A549 (cell line): Measurements from ENCODE around the gene AFG1L. TPM values are rescaled to one million over a fixed set of nuclear protein-coding genes. Genes with fewer than 3 reads are reported as not detected.

Experiments
- ATAC-seq, 2 experiments: fragments of 200-7000 bp in 1 of 2; fragments of >200 bp in 1 of 2; cut with Nextera tagmentation in 1 of 2; cut with Tn5 transposase in 1 of 2; 3 replicates each; pipeline versions ENCODE4 v1.8.0 to v1.9.1; 2018 to 2020; ENCODE audit warnings: mild to moderate bottlenecking in 1 of 2, moderate library complexity in 1 of 2
- CTCF ChIA-PET: fragments of 300-600 bp; sonication (Branson Sonifier 250); formaldehyde crosslinking; extraction: SDS; loops from one replicate; lab custom pipeline; 2021; ENCODE audit warnings: antibody characterized with exemption, inconsistent platforms; lab: Yijun Ruan, JAX
- POLR2A ChIA-PET: fragments of 350-600 bp; formaldehyde crosslinking; extraction: SDS; loops from one replicate; lab custom pipeline; 2021; ENCODE audit warnings: antibody characterized with exemption, inconsistent platforms; lab: Yijun Ruan, JAX
- DNase-seq, 2 experiments: peaks; one replicate each; pipeline versions ENCODE4 v3.0.0 to v3.0.0-alpha.2; 2011 to 2016; ENCODE audit warnings: low read depth in 1 of 2, low spot score in 1 of 2
- FAIRE-seq: peaks from 2 replicates; lab custom pipeline; 2011; peaks lifted over from hg19 to GRCh38; lab: Jason Lieb, UNC
- H3K27ac ChIP-seq, 2 experiments: fragments of >200 bp; sonication (Bioruptor Twin); formaldehyde crosslinking; 3 replicates each; pipeline ENCODE4 v1.5.1; 2016 to 2017
- H3K4me1 ChIP-seq: fragments of >200 bp; sonication (Bioruptor Twin); formaldehyde crosslinking; 3 replicates; pipeline ENCODE4 v1.6.1; 2016
- H3K4me2 ChIP-seq: fragments of >200 bp; sonication (Bioruptor Twin); formaldehyde crosslinking; 3 replicates; pipeline ENCODE4 v1.6.1; 2016
- H3K4me3 ChIP-seq: fragments of >200 bp; sonication (Bioruptor Twin); formaldehyde crosslinking; 3 replicates; pipeline ENCODE4 v1.5.1; 2016
- H3K9me3 ChIP-seq: fragments of >200 bp; sonication (Bioruptor Twin); formaldehyde crosslinking; 3 replicates; pipeline ENCODE4 v1.6.1; 2016
- CBX2 ChIP-seq: fragments of 200-600 bp; sonication (generic); IDR thresholded peaks from 2 replicates; pipeline ENCODE4 v1.6.1; 2016; ENCODE audit warnings: low read depth, mild to moderate bottlenecking, borderline replicate concordance
- CHD4 ChIP-seq: fragments of 200-600 bp; sonication (generic); IDR thresholded peaks from 2 replicates; pipeline ENCODE4 v1.6.1; 2016; ENCODE audit warnings: antibody characterized with exemption, mild to moderate bottlenecking, borderline replicate concordance
- CTCF ChIP-seq: fragments of >200 bp; sonication (Bioruptor Twin); formaldehyde crosslinking; IDR thresholded peaks from 3 replicates; pipeline ENCODE4 v1.5.1; 2016
- EHF ChIP-seq: fragments of 250-450 bp; sonication (Bioruptor Pico); IDR thresholded peaks from 2 replicates; pipeline ENCODE4 v1.5.0; 2020; ENCODE audit warnings: mild to moderate bottlenecking
- EHMT2 ChIP-seq: fragments of 200-600 bp; sonication (generic); IDR thresholded peaks from 2 replicates; pipeline ENCODE4 v1.6.1; 2016; ENCODE audit warnings: antibody characterized with exemption, low read depth, mild to moderate bottlenecking, moderate library complexity
- FOSB ChIP-seq: fragments of 250-450 bp; sonication (Bioruptor Pico); IDR thresholded peaks from 2 replicates; pipeline ENCODE4 v1.5.0; 2020; ENCODE audit warnings: mild to moderate bottlenecking, moderate library complexity
- FOSL2 ChIP-seq, 2 experiments: fragments of 450-650 bp in 1 of 2; fragments of >200 bp in 1 of 2; sonication (Bioruptor Twin) in 1 of 2; formaldehyde crosslinking; IDR thresholded peaks; 2 replicates each; pipeline versions ENCODE4 v1.5.0 to v1.6.1; 2016 to 2020; ENCODE audit warnings: mild to moderate bottlenecking in 1 of 2, moderate library complexity in 1 of 2
- HES2 ChIP-seq: fragments of >200 bp; sonication (Bioruptor Twin); formaldehyde crosslinking; IDR thresholded peaks from 2 replicates; pipeline ENCODE4 v1.6.1; 2016
- HEYL ChIP-seq: fragments of 250-450 bp; sonication (Bioruptor Pico); IDR thresholded peaks from 2 replicates; pipeline ENCODE4 v1.8.0; 2021; ENCODE audit warnings: mild to moderate bottlenecking, moderate library complexity
- HOXA7 ChIP-seq: fragments of 250-450 bp; sonication (Bioruptor Pico); IDR thresholded peaks from 2 replicates; pipeline ENCODE4 v1.5.0; 2020; ENCODE audit warnings: mild to moderate bottlenecking, moderate library complexity
- HOXB5 ChIP-seq: fragments of 250-450 bp; sonication (Bioruptor Pico); IDR thresholded peaks from 2 replicates; pipeline ENCODE4 v1.5.0; 2020; ENCODE audit warnings: mild to moderate bottlenecking, moderate library complexity
- KDM1A ChIP-seq: fragments of 200-600 bp; sonication (generic); IDR thresholded peaks from 2 replicates; pipeline ENCODE4 v1.6.1; 2016; ENCODE audit warnings: low read depth, mild to moderate bottlenecking
- MAFK ChIP-seq: fragments of 450-650 bp; IDR thresholded peaks from 2 replicates; pipeline ENCODE4 v1.6.1; 2014; ENCODE audit not compliant: partially characterized antibody
- MYC ChIP-seq: IDR thresholded peaks from 2 replicates; pipeline ENCODE4 v1.6.1; 2012; ENCODE audit warnings: mild to moderate bottlenecking, inconsistent platforms, low read length, improper control_type of control experiment, borderline replicate concordance
- NFE2L2 ChIP-seq: fragments of 150-350 bp; conservative IDR thresholded peaks from 2 replicates; pipeline ENCODE4 v1.6.1; 2014; ENCODE audit warnings: low read length
- NPAS2 ChIP-seq: fragments of 250-450 bp; sonication (Bioruptor Pico); IDR thresholded peaks from 2 replicates; pipeline ENCODE4 v1.8.0; 2022; ENCODE audit warnings: mild to moderate bottlenecking, moderate library complexity, borderline replicate concordance
- NR3C1 ChIP-seq: fragments of >200 bp; sonication (Bioruptor Twin); formaldehyde crosslinking; IDR thresholded peaks from 3 replicates; pipeline ENCODE4 v1.6.1; 2017
- POLR2A ChIP-seq: IDR thresholded peaks from 2 replicates; pipeline ENCODE4 v1.6.1; 2012; ENCODE audit warnings: mild to moderate bottlenecking, low read length
- POLR2AphosphoS2 ChIP-seq: conservative IDR thresholded peaks from 2 replicates; pipeline ENCODE4 v1.6.1; 2012; ENCODE audit warnings: low read length, improper control_type of control experiment, inconsistent platforms
- REST ChIP-seq: fragments of 200-600 bp; sonication (generic); IDR thresholded peaks from 2 replicates; pipeline ENCODE4 v1.6.1; 2016; ENCODE audit warnings: antibody characterized with exemption, mild to moderate bottlenecking, moderate library complexity
- RNF2 ChIP-seq: fragments of 200-600 bp; sonication (generic); IDR thresholded peaks from 2 replicates; pipeline ENCODE4 v1.6.1; 2016; ENCODE audit warnings: low read depth, mild to moderate bottlenecking, antibody characterized with exemption, moderate library complexity, borderline replicate concordance
- SMC3 ChIP-seq: fragments of >200 bp; sonication (Bioruptor Twin); formaldehyde crosslinking; IDR thresholded peaks from 3 replicates; pipeline ENCODE4 v1.6.1; 2018; ENCODE audit warnings: inconsistent platforms
- TP53 ChIP-seq: fragments of 250-450 bp; sonication (Bioruptor Pico); IDR thresholded peaks from 2 replicates; pipeline ENCODE4 v1.5.0; 2021; ENCODE audit warnings: mild to moderate bottlenecking, moderate library complexity
- USF2 ChIP-seq: fragments of 450-650 bp; IDR thresholded peaks from 2 replicates; pipeline ENCODE4 v1.6.1; 2014; ENCODE audit warnings: antibody characterized with exemption
- ZFP36 ChIP-seq: fragments of 450-650 bp; IDR thresholded peaks from 2 replicates; pipeline ENCODE4 v1.6.1; 2014; ENCODE audit warnings: borderline replicate concordance; ENCODE audit not compliant: partially characterized antibody
- WGBS: methylation state at CpG from one replicate; pipeline ENCODE4 v1.1.6; 2017; ENCODE audit errors: missing lambda C conversion rate; 5-methylcytosine and 5-hydroxymethylcytosine counted together
- polyA plus RNA-seq, 4 experiments: library from polyadenylated mRNA; depleted of rRNA in 3 of 4; stranded (reverse); fragments of >200 nt; fragmentation: RNase III in 1 of 4; extraction: RNeasy Plus Mini Kit Qiagen cat#74134 plus additional on column Dnase treatment in 1 of 4; gene quantifications; 2 replicates in 3 of 4; 3 replicates in 1 of 4; pipeline ENCODE4 v1.2.3, GENCODE V29; 2011 to 2017
- TF ChIP-seq, protein P1 (sequence below): fragments of 250-450 bp; sonication (Bioruptor Pico); IDR thresholded peaks from 2 replicates; pipeline ENCODE4 v1.5.0; 2021; ENCODE audit warnings: mild to moderate bottlenecking, moderate library complexity, borderline replicate concordance

AFG1L gene
- polyA plus RNA-seq, 2 of the 4 experiments (the other 2 are of a cell fraction) = 1.3 to 2.3 TPM

DNA sequence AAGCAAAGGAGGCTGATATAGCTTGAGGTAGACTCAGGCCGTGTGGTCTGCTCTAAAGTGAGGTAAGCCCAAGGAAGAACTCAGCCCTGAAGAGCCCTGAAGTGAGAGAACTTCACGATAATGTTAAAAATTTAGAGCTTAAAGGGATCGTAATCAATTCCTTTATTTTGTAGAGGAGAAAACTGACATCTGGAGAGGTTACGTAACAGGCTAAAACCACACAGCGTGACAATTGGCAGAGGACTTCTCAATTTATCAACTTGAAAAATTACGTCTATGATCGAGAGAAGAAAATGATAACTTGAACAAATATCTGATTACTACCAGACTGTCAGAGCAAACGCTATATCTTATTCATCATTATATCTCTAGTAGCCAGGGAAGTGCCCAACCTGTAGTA lies 144.1 kb downstream of the AFG1L start (continued):
- TF ChIP-seq REST (no peak), MYC (no peak), HOXA7 (CRISPR knock-in tag) (no peak), CTCF (no peak), USF2 (no peak), FOSB (CRISPR knock-in tag) (no peak)
- TF ChIP-seq, protein P1, sequence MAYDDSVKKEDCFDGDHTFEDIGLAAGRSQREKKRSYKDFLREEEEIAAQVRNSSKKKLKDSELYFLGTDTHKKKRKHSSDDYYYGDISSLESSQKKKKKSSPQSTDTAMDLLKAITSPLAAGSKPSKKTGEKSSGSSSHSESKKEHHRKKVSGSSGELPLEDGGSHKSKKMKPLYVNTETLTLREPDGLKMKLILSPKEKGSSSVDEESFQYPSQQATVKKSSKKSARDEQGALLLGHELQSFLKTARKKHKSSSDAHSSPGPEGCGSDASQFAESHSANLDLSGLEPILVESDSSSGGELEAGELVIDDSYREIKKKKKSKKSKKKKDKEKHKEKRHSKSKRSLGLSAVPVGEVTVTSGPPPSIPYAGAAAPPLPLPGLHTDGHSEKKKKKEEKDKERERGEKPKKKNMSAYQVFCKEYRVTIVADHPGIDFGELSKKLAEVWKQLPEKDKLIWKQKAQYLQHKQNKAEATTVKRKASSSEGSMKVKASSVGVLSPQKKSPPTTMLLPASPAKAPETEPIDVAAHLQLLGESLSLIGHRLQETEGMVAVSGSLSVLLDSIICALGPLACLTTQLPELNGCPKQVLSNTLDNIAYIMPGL (CRISPR knock-in tag) = no peak
- TF ChIP-seq, all 56 proteins: peak for 0

DNA sequence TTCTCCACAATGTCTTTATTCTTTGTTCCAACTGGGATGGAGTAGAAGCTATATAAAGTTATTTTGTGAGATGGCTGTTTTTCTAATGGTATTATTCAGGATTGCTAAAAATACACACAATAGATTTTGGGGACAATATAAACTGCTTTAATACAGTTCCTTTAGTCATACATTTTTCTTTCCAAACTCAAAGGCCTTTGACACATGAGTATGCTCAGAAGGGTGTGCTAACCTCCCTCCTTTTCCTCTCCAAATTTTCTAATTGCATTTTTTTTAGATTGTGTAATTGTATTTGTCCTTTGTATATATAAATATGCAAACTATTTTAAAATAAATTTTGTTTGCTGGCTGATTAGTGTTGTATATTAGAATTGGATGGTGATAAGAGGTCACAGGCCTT lies 146.3 kb downstream of the AFG1L start:
- CTCF ChIA-PET = interaction anchor here (1.2 kb wide), 1 partner anchor 51 kb away, joined by 4 read pairs; no protein-coding TSS in a partner anchor
- Histone ChIP-seq H3K9me3 (no peaks in the 10 kb centered on the region), H3K4me2 (no peak overlapping the region), H3K4me1 (no peaks in the 10 kb centered on the region), H3K4me3 (no peak overlapping the region), H3K27ac (no peak overlapping the region)
- FAIRE-seq (no peak), DNase-seq (no peak), ATAC-seq (no peak)
- POLR2A ChIA-PET = no interaction called here
- TF ChIP-seq ZFP36 = no peak
- no peak for TF ChIP-seq EHMT2
- TF ChIP-seq SMC3 = no peak
- no peak for TF ChIP-seq POLR2A
- TF ChIP-seq POLR2AphosphoS2 = no peak
- TF ChIP-seq MAFK = no peak

DNA sequence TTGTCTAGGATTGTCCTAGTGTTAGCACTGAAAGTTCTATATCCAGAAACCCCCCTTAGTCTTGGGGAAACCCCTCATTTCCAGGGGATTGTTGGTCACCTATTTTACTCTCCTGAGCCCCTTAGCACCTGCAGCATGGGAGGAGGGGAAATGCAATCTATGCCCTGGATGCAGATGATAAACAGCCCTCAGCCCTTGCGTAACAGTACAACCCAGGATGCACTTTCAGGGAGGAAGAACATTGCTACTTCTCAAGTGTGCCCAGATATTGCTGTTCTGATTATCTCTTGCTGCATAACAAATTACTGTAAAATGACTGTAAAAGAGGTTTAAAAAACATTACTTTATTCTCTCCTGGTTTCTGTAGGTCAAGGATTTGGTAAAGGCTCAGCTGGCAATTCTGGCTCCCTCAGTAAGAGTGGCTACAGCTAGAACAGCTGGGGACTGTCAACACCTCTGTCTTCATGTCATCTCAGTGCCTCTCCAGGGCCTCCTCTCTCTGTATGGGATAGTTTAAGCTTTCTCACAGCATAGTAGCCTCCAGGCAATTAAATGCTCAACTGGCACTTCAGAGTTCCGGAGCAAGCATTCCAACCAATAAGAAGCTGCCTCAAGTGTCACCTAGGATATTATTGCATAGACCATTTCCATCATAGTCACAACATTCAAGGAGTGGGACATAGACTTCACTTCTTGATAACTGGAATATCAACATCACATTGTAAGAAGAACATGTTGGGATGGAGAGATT lies 148.1 kb downstream of the AFG1L start:
- Histone ChIP-seq H3K4me3 (no peak overlapping the region), H3K27ac (no peak overlapping the region), H3K4me1 (no peaks in the 10 kb centered on the region), H3K4me2 (no peak overlapping the region), H3K9me3 (no peaks in the 10 kb centered on the region)
- ChIA-PET CTCF (no interaction called here), POLR2A (no interaction called here)
- WGBS = 100% methylated on average over 1 of the region's 2 CpGs
- FAIRE-seq = no peak
- no peak for DNase-seq
- ATAC-seq = no peak
- no peak for TF ChIP-seq HOXA7 (CRISPR knock-in tag)
- TF ChIP-seq HES2 = no peak
- no peak for TF ChIP-seq FOSL2 (IDR thresholded peaks at IDR 0.05)
- TF ChIP-seq FOSL2 (CRISPR knock-in tag; IDR thresholded peaks at IDR 0.05) = no peak
- no peak for TF ChIP-seq NPAS2 (CRISPR knock-in tag)
- no peak for TF ChIP-seq MAFK
- no peak for TF ChIP-seq MYC
- TF ChIP-seq HOXB5 (CRISPR knock-in tag) = no peak
- no peak for TF ChIP-seq CBX2
- TF ChIP-seq HEYL = no peak
- TF ChIP-seq NFE2L2 = no peak
- no peak for TF ChIP-seq NR3C1
- no peak for TF ChIP-seq KDM1A
- no peak for TF ChIP-seq RNF2
- TF ChIP-seq EHF (CRISPR knock-in tag) = no peak
- no peak for TF ChIP-seq CHD4
- TF ChIP-seq TP53 (CRISPR knock-in tag) = no peak
